ENCODE results near the gene ASTN2. TPM values are rescaled to one million over a fixed set of nuclear protein-coding genes. Genes with fewer than 3 reads are reported as not detected.

The ASTN2 gene
- total and polyA plus RNA-seq, 2 experiments from 2014 or later = 7.0 to 24.6 TPM

- Histone ChIP-seq H3K79me2 (replicated peaks; ENCODE audit: insufficient read depth) (no peaks in the 10 kb centered on the region), H3F3A (replicated peaks; ENCODE audit: low read depth) (no peaks in the 10 kb centered on the region), H4K20me1 (replicated peaks; ENCODE audit: insufficient read depth) (no peaks in the 10 kb centered on the region), H3K4me1 (ENCODE audit: insufficient read depth) (no peaks in the 10 kb centered on the region), H3K9me2 (ENCODE audit: insufficient read depth) (peaks cover 8% of the 10 kb centered on the region; the same call in 1 of the 2 replicates), H3K27ac (ENCODE audit: low read depth) (no peak overlapping the region), H2AFZ (no peak overlapping the region), H3K4me3 (no peak overlapping the region), H3K27me3 (ENCODE audit: insufficient read depth) (no peaks in the 10 kb centered on the region), H3K4me2 (no peak overlapping the region), H3K36me3 (ENCODE audit: insufficient read depth) (no peaks in the 10 kb centered on the region)
- H3K36me3 Mint-ChIP-seq (ENCODE audit: low read depth) = no peaks in the 10 kb centered on the region
- ATAC-seq = no peak
- H3K4me3 Mint-ChIP-seq = no peak overlapping the region
- H3K27me3 Mint-ChIP-seq (ENCODE audit: insufficient read depth, low read depth, poor library complexity) = no peaks in the 10 kb centered on the region
- H3K9me3 Mint-ChIP-seq = no peaks in the 10 kb centered on the region; the same call in 2 of the 3 replicates
- H3K4me1 Mint-ChIP-seq = no peaks in the 10 kb centered on the region; the same call in 2 of the 3 replicates
- no peak for DNase-seq (ENCODE audit: low spot score)
- TF ChIP-seq EZH2 (IDR thresholded peaks at IDR 0.05; ENCODE audit: low read depth, unreplicated experiment) = no peak
- TF ChIP-seq ZNF331 (CRISPR knock-in tag; IDR thresholded peaks at IDR 0.05; ENCODE audit: low read depth) = no peak
- no peak overlapping the region for H3K27ac Mint-ChIP-seq
Observed at GRCh38 chr9:116409129-116409528, 1005.7 kb downstream of the ASTN2 start.

GRCh38 chr9:116406469-116406868 lies 1008.4 kb downstream of the ASTN2 start:
- Mint-ChIP-seq H3K27ac (no peak overlapping the region), H3K4me3 (no peak overlapping the region), H3K36me3 (ENCODE audit: low read depth) (no peaks in the 10 kb centered on the region), H3K9me3 (no peaks in the 10 kb centered on the region; the same call in 2 of the 3 replicates), H3K4me1 (no peaks in the 10 kb centered on the region; the same call in 2 of the 3 replicates), H3K27me3 (ENCODE audit: insufficient read depth, low read depth, poor library complexity) (no peaks in the 10 kb centered on the region)
- H4K20me1 ChIP-seq (replicated peaks; ENCODE audit: insufficient read depth) = no peaks in the 10 kb centered on the region
- H2AFZ ChIP-seq = no peak overlapping the region
- DNase-seq (ENCODE audit: low spot score) = no peak
- peaks cover 8% of the 10 kb centered on the region; the same call in 1 of the 2 replicates for H3K9me2 ChIP-seq (ENCODE audit: insufficient read depth)
- no peak overlapping the region for H3K4me2 ChIP-seq
- no peaks in the 10 kb centered on the region for H3K27me3 ChIP-seq (ENCODE audit: insufficient read depth)
- H3K79me2 ChIP-seq (replicated peaks; ENCODE audit: insufficient read depth) = no peaks in the 10 kb centered on the region
- no peak overlapping the region for H3K27ac ChIP-seq (ENCODE audit: low read depth)
- no peaks in the 10 kb centered on the region for H3F3A ChIP-seq (replicated peaks; ENCODE audit: low read depth)
- no peak overlapping the region for H3K4me3 ChIP-seq
- TF ChIP-seq, protein P1, sequence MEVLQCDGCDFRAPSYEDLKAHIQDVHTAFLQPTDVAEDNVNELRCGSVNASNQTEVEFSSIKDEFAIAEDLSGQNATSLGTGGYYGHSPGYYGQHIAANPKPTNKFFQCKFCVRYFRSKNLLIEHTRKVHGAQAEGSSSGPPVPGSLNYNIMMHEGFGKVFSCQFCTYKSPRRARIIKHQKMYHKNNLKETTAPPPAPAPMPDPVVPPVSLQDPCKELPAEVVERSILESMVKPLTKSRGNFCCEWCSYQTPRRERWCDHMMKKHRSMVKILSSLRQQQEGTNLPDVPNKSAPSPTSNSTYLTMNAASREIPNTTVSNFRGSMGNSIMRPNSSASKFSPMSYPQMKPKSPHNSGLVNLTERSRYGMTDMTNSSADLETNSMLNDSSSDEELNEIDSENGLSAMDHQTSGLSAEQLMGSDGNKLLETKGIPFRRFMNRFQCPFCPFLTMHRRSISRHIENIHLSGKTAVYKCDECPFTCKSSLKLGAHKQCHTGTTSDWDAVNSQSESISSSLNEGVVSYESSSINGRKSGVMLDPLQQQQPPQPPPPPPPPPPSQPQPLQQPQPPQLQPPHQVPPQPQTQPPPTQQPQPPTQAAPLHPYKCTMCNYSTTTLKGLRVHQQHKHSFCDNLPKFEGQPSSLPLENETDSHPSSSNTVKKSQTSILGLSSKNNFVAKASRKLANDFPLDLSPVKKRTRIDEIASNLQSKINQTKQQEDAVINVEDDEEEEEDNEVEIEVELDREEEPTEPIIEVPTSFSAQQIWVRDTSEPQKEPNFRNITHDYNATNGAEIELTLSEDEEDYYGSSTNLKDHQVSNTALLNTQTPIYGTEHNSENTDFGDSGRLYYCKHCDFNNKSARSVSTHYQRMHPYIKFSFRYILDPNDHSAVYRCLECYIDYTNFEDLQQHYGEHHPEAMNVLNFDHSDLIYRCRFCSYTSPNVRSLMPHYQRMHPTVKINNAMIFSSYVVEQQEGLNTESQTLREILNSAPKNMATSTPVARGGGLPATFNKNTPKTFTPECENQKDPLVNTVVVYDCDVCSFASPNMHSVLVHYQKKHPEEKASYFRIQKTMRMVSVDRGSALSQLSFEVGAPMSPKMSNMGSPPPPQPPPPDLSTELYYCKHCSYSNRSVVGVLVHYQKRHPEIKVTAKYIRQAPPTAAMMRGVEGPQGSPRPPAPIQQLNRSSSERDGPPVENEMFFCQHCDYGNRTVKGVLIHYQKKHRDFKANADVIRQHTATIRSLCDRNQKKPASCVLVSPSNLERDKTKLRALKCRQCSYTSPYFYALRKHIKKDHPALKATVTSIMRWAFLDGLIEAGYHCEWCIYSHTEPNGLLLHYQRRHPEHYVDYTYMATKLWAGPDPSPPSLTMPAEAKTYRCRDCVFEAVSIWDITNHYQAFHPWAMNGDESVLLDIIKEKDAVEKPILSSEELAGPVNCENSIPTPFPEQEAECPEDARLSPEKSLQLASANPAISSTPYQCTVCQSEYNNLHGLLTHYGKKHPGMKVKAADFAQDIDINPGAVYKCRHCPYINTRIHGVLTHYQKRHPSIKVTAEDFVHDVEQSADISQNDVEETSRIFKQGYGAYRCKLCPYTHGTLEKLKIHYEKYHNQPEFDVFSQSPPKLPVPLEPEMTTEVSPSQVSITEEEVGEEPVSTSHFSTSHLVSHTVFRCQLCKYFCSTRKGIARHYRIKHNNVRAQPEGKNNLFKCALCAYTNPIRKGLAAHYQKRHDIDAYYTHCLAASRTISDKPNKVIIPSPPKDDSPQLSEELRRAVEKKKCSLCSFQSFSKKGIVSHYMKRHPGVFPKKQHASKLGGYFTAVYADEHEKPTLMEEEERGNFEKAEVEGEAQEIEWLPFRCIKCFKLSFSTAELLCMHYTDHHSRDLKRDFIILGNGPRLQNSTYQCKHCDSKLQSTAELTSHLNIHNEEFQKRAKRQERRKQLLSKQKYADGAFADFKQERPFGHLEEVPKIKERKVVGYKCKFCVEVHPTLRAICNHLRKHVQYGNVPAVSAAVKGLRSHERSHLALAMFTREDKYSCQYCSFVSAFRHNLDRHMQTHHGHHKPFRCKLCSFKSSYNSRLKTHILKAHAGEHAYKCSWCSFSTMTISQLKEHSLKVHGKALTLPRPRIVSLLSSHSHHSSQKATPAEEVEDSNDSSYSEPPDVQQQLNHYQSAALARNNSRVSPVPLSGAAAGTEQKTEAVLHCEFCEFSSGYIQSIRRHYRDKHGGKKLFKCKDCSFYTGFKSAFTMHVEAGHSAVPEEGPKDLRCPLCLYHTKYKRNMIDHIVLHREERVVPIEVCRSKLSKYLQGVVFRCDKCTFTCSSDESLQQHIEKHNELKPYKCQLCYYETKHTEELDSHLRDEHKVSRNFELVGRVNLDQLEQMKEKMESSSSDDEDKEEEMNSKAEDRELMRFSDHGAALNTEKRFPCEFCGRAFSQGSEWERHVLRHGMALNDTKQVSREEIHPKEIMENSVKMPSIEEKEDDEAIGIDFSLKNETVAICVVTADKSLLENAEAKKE (CRISPR knock-in tag; IDR thresholded peaks at IDR 0.05) = no peak
- TF ChIP-seq POLR2AphosphoS5 (IDR thresholded peaks at IDR 0.05; ENCODE audit: low read depth) = no peak
- H3K4me1 ChIP-seq (ENCODE audit: insufficient read depth) = no peaks in the 10 kb centered on the region
- H3K36me3 ChIP-seq (ENCODE audit: insufficient read depth) = no peaks in the 10 kb centered on the region
- no peak for ATAC-seq

Measured in GM23338 (cell line).